Hepatic stellate cell (primary cell): ENCODE measurements around the gene AGO4.

Experiments used
- DNase-seq: peaks from one replicate; pipeline ENCODE4 v3.0.0; 2011; ENCODE audit warnings: low spot score

The AGO4 gene

DNA sequence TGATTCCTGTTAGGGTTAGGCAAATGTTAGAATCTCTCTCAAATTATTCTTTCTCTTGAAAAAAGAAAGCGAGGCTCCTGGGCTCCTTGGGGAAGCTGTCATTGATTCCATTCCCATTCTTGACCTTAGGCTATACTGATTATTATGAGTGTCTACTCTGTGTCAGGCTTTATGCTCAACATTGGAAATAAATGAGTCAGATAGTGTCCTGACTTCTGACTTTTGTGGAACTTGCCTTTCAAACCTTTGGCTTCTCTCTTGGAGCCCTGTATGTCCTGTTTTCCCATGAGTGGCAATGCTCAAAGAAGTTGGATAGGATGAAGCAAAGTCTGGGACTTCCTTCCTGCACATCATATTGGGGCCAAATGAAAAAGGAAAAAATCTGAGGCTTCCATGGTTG lies 86.8 kb downstream of the AGO4 start:
- DNase-seq, result no peak

DNA sequence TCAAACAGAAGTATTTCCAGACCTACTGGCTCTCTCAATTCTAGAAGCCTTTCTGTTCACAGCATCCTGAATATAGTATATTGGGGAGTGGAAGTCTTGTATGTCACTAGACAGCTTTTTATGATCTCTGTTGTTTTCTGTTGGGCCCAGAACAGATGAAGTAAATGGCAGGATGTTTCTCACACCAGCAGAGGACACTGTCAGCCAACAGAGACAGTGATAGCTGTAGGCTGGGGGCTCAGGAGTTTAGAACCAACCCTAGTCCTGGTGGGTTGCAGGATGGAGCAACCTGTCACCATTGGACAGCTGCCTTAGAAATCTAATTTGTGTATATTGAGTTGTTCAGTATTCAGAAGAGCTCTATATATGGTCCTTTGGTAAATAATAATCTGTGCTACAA lies 92.1 kb downstream of the AGO4 start:
- DNase-seq, result no peak

DNA sequence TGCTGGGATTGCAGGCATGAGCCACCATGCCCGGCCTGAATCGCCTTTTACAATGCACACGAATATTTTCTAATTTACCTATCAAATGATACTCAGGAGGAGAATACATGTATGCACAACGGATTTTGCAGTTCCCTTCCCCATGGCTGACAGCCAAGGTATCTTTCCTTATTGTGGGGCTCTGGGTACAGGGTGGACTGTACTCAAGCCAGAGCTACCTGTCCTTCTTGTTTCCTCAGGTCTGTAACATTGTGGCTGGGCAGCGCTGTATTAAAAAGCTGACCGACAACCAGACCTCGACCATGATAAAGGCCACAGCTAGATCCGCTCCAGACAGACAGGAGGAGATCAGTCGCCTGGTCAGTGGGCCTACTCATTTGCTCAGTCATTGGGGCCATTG lies 93.4 kb downstream of the AGO4 start:
- no peak for DNase-seq

DNA sequence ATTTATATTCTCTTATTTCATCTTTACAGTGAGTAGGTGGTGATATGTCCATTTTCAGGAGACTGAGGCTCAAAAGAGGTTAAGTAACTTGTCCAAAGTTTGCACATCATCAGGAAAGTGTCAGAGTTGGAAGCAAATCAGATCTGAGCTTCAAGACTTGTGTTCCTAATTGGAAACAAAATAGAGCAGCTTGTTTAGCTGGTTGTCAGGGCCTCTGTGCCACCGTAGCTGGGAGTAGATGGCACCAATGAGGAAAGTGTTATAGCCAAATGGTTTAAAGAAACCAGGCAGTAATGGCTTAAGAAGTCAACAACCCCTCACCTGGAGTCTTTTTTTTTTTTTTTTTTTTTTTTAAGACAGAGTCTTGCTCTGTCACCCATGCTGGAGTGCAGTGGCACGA lies 94.9 kb downstream of the AGO4 start:
- no peak for DNase-seq
